Vagina (tissue), 2 donors: ENCODE measurements around the gene CCDC33. TPM values are rescaled to one million over a fixed set of nuclear protein-coding genes. Genes with fewer than 3 reads are reported as not detected.
A peak's percentile ranks its signal among the peaks of the same experiment; 100 is the strongest.

Experiments used
- DNase-seq, 2 donors: peaks; one replicate each; pipeline ENCODE4 v3.0.0-alpha.2; 2017; ENCODE audit errors: extremely low spot score in 2 of 2
- H3K27ac ChIP-seq: fragments of 200-600 bp; sonication (generic); one replicate; pipeline ENCODE4 v1.5.1; 2019
- H3K27me3 ChIP-seq: fragments of 200-600 bp; sonication (generic); one replicate; pipeline ENCODE4 v1.5.1; 2019
- H3K36me3 ChIP-seq, 2 donors: fragments of 200-600 bp; sonication (generic); one replicate each; pipeline ENCODE4 v1.5.1; 2017 to 2019
- H3K4me1 ChIP-seq: fragments of 200-600 bp; sonication (generic); one replicate; pipeline ENCODE4 v1.5.1; 2019
- H3K4me3 ChIP-seq, 2 donors: fragments of 200-600 bp; sonication (generic); 1 replicate in 1 of 2; 2 replicates in 1 of 2; pipeline ENCODE4 v1.5.1; 2016 to 2019
- H3K9me3 ChIP-seq: fragments of 200-600 bp; sonication (generic); one replicate; pipeline ENCODE4 v1.5.1; 2019
- POLR2A ChIP-seq, 2 donors: fragments of 450-650 bp; IDR thresholded peaks; one replicate each; pipeline ENCODE4 v1.6.1; 2017; ENCODE audit warnings: antibody characterized with exemption in 2 of 2, mild to moderate bottlenecking in 2 of 2, moderate library complexity in 2 of 2
- POLR2AphosphoS5 ChIP-seq, 2 donors: sonication (generic); formaldehyde crosslinking; IDR thresholded peaks; one replicate each; pipeline ENCODE4 v1.9.0; 2017; ENCODE audit warnings: antibody characterized with exemption in 2 of 2, mild to moderate bottlenecking in 2 of 2, low read depth in 1 of 2; ENCODE audit not compliant: insufficient read depth in 1 of 2
- intact Hi-C: fragments of 100-400 bp; cut with DNase I; formaldehyde crosslinking; loops from one replicate; pipeline ENCODE4 v1.15.1; 2023
- total RNA-seq: library from RNA; depleted of rRNA; stranded (reverse); fragments of >200 nt; gene quantifications from one replicate; pipeline ENCODE4 v1.2.3, GENCODE V29; 2016
- TF ChIP-seq, protein P1 (sequence below), 3 experiments: fragments of 450-650 bp in 2 of 3; fragments of 200-600 bp in 1 of 3; sonication (generic) in 1 of 3; IDR thresholded peaks; one replicate each; pipeline ENCODE4 v1.5.1; 2017 to 2019; ENCODE audit warnings: antibody characterized with exemption in 3 of 3, mild to moderate bottlenecking in 2 of 3, moderate library complexity in 2 of 3

Gene CCDC33
- total RNA-seq, 1 donor from 2014 or later, result not detected

DNA sequence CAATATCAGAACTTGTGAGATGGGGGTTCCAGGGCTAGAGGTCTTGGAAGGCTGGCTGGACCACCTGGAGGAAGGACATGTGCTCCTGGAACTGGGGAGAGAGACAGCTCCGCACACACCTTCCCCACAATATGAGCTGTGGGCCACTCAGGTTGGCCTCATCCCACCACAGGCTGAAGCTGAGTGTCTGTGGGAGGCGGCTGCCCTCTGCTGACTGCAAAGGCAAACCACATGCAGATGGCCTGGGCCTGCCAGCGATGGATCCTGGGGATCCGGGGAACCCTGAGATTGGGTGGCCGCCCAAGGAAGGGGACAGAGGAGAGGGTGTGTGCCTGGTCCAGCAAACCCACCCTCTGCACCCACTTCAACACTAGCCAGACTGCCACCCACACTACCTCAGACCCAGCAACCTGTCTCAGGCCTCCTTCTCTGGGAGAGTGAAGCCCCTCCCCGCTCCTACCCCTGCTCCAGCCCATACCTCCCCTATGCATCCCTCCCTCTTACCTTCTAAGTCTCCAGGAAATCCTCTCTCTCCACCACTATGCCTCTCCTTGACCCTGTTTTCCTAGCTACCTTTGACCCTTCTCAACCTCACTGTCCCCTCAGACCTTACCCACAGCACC, 86.5 kb downstream of the CCDC33 start:
- intact Hi-C loops, result no loop called here
- H3K27ac ChIP-seq, result no peak overlapping the region
- H3K27me3 ChIP-seq, result no peaks in the 10 kb centered on the region
- H3K4me3 ChIP-seq, result no peak overlapping the region
- H3K4me1 ChIP-seq, result peaks cover 29% of the 10 kb centered on the region
- TF ChIP-seq POLR2A (IDR thresholded peaks at IDR 0.05) (no peak), POLR2AphosphoS5 (IDR thresholded peaks at IDR 0.05; ENCODE audit: insufficient read depth in 1 of 2, low read depth in 1 of 2) (no peak)
- TF ChIP-seq, protein P1, sequence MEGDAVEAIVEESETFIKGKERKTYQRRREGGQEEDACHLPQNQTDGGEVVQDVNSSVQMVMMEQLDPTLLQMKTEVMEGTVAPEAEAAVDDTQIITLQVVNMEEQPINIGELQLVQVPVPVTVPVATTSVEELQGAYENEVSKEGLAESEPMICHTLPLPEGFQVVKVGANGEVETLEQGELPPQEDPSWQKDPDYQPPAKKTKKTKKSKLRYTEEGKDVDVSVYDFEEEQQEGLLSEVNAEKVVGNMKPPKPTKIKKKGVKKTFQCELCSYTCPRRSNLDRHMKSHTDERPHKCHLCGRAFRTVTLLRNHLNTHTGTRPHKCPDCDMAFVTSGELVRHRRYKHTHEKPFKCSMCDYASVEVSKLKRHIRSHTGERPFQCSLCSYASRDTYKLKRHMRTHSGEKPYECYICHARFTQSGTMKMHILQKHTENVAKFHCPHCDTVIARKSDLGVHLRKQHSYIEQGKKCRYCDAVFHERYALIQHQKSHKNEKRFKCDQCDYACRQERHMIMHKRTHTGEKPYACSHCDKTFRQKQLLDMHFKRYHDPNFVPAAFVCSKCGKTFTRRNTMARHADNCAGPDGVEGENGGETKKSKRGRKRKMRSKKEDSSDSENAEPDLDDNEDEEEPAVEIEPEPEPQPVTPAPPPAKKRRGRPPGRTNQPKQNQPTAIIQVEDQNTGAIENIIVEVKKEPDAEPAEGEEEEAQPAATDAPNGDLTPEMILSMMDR (IDR thresholded peaks at IDR 0.05), result peak; percentile 56 to 77 (median 74)
- no peak for DNase-seq
- H3K36me3 ChIP-seq, result no peaks in the 10 kb centered on the region
- H3K9me3 ChIP-seq, result no peaks in the 10 kb centered on the region

DNA sequence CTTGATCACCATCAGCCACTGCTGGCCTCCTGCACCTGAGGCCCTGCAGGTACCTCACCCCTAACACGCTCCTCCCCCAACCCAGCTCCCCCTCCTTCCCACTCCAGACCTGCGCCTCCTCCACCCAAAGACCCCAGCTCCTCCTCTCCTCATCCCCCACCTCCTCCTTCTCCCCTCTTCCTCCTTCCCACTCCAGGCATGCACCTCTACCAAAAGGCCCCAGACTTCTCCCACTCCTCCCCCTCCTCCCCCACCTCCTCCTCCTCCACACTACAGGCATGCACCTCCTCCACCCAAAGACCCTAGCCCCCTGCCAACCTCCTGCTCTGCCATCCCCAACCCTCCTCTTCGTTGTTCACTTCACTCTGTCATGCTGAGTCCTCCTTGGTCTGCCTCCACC, 88.6 kb downstream of the CCDC33 start:
- H3K4me1 ChIP-seq, result peaks cover 9% of the 10 kb centered on the region
- no peak for DNase-seq
- TF ChIP-seq POLR2A (IDR thresholded peaks at IDR 0.05) (no peak), POLR2AphosphoS5 (IDR thresholded peaks at IDR 0.05; ENCODE audit: insufficient read depth in 1 of 2, low read depth in 1 of 2) (no peak)
- TF ChIP-seq, protein P1 (IDR thresholded peaks at IDR 0.05), result no peak
- no peaks in the 10 kb centered on the region for H3K36me3 ChIP-seq
- H3K27me3 ChIP-seq, result no peaks in the 10 kb centered on the region
- no peak overlapping the region for H3K4me3 ChIP-seq
- intact Hi-C loops, result no loop called here
- no peaks in the 10 kb centered on the region for H3K9me3 ChIP-seq
- no peak overlapping the region for H3K27ac ChIP-seq

DNA sequence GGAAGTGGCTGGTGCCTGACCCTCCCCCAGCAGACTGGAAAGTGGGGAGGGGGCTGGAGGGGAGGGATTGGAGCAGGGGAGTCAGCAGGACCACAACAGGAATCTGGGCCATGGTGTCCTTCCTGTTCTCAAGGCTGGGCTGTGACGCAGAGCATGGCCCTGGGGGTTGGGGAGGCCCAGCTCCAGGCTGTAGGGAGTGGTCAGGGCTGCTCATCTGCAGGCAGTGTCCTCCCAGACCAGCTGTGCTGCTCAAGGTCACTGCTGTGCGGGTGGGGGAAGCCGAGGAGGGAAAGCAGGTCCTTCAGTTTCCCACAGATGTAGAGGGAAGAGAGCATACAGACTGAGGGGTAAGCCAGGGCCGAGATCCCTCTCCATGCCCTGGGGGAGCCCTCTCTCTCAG, 90.6 kb downstream of the CCDC33 start:
- DNase-seq, result no peak
- Histone ChIP-seq H3K4me1 (no peaks in the 10 kb centered on the region), H3K27ac (no peak overlapping the region), H3K9me3 (no peaks in the 10 kb centered on the region), H3K27me3 (no peaks in the 10 kb centered on the region), H3K4me3 (no peak overlapping the region), H3K36me3 (no peaks in the 10 kb centered on the region)
- intact Hi-C loops, result no loop called here
- no peak for TF ChIP-seq POLR2AphosphoS5 (IDR thresholded peaks at IDR 0.05; ENCODE audit: insufficient read depth in 1 of 2, low read depth in 1 of 2)
- TF ChIP-seq, protein P1 (IDR thresholded peaks at IDR 0.05), result no peak
- TF ChIP-seq POLR2A (IDR thresholded peaks at IDR 0.05), result no peak

DNA sequence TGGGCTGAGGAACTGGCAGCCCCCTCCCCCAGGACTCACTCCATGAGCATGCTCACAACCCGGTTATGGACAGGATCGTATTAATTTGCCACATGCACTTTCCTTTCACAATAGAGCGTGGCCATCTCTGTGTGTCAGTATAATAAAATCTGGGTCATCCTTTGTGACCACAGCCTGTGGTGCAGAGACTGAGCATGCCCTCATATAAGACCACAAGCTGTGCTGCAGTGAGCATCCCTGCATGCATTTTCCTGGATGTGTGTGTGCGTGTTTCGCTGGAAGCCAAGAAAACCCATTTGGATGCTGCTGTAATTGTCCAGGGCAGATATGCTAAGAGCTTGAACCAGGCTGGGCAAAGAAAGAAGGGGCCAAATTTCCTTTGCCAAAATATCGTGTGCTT, 91.6 kb downstream of the CCDC33 start:
- intact Hi-C loops, result no loop called here
- no peaks in the 10 kb centered on the region for H3K9me3 ChIP-seq
- no peak for DNase-seq
- TF ChIP-seq, protein P1 (IDR thresholded peaks at IDR 0.05), result no peak
- TF ChIP-seq POLR2A (IDR thresholded peaks at IDR 0.05) (no peak), POLR2AphosphoS5 (IDR thresholded peaks at IDR 0.05; ENCODE audit: insufficient read depth in 1 of 2, low read depth in 1 of 2) (no peak)
- H3K4me3 ChIP-seq, result no peak overlapping the region
- H3K27ac ChIP-seq, result no peak overlapping the region
- no peaks in the 10 kb centered on the region for H3K27me3 ChIP-seq
- H3K36me3 ChIP-seq, result no peaks in the 10 kb centered on the region
- H3K4me1 ChIP-seq, result no peaks in the 10 kb centered on the region

DNA sequence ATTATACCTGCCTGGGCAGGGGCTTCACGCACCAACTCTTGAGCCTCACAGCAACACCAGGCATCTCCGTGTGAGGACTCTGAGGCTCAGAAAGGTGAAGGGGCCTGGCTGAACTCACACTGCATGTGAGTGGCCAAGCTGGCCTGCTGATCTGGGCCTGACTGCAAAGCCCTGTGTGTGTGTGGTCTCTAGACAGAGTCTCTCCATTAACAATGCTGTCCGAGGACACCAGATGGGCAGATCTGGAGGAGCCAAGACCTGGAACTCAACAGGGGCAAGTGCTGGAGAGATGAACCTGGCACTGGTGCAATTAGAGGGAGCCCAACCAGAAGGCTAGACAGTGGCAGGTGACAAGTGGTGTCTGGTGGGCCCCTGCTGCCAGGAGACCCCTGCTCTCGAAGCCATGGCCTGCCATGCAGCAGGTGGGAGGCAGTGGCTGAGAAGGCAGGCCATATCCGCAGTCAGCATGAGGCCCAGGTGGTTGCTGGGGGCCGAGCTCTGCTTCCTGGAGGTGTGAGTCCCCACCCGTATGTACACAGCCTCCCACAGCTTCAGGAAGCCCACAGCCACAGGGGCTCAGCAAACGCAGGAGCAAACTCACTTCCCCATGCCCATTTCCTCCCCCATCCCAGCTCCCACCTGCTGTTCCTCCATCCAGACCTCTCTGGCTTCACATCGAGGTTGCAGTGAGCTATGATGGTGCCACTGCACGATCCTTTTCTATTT, 92.4 kb downstream of the CCDC33 start:
- intact Hi-C loops, result no loop called here
- DNase-seq, result no peak
- H3K4me1 ChIP-seq, result no peaks in the 10 kb centered on the region

More for the DNA sequence above, 92.4 kb downstream of the CCDC33 start:
- Histone ChIP-seq H3K27ac (no peak overlapping the region), H3K36me3 (no peaks in the 10 kb centered on the region), H3K4me3 (no peak overlapping the region), H3K9me3 (no peaks in the 10 kb centered on the region), H3K27me3 (no peaks in the 10 kb centered on the region)
- TF ChIP-seq POLR2A (IDR thresholded peaks at IDR 0.05), result no peak
- TF ChIP-seq, protein P1 (IDR thresholded peaks at IDR 0.05), result no peak
- TF ChIP-seq POLR2AphosphoS5 (IDR thresholded peaks at IDR 0.05; ENCODE audit: insufficient read depth in 1 of 2, low read depth in 1 of 2), result no peak
